Mucosa of gallbladder (tissue), 1 donor: ENCODE results near the gene SNRPD1. TPM values are rescaled to one million over a fixed set of nuclear protein-coding genes. Genes with fewer than 3 reads are reported as not detected.
"Not testable (repeated sequence)": the region's sequence is repeated elsewhere in the genome, so short reads cannot be mapped to it uniquely, and the experiment has no call there.

Experiments used
- DNase-seq: peaks from one replicate; pipeline ENCODE4 v3.0.0-alpha.2; 2020; ENCODE audit warnings: low spot score
- total RNA-seq: library from RNA; stranded (reverse); gene quantifications from one replicate; pipeline ENCODE4 v1.2.1, GENCODE V29; 2021
- donor health status: DM: no; HTN: no; CAD: no.

SNRPD1 gene
- 29.9 TPM for total RNA-seq

GRCh38 chr18:21612125-21613039 lies at the start of gene SNRPD1:
Gene SNRPD1, plus strand, starts transcription at chr18:21612314. Its CDS starts 116 bp downstream, at chr18:21612430.
- DNase-seq = peak; percentile 90

- no peak for DNase-seq
These were observed 40.3 kb upstream of the SNRPD1 start for GRCh38 chr18:21571772-21572171.

DNA sequence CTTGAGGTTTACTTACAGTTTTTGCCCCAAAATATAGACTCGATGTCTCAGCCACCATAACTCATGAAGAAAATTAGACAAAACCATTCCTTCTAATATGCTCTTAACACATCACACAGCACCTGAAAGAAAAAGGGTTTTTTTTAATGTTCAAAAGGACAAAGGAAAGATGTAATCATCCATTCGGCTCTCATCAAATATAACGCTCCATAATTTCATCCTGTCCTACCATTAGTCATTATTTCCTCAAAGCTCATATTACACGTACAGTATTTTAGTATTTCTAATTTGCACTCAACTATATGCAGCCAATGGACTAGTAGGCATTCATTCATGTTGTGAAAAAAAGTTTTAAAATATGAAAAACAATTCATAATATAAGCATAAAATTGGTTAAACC lies 36.5 kb upstream of the SNRPD1 start:
- no peak for DNase-seq

DNA sequence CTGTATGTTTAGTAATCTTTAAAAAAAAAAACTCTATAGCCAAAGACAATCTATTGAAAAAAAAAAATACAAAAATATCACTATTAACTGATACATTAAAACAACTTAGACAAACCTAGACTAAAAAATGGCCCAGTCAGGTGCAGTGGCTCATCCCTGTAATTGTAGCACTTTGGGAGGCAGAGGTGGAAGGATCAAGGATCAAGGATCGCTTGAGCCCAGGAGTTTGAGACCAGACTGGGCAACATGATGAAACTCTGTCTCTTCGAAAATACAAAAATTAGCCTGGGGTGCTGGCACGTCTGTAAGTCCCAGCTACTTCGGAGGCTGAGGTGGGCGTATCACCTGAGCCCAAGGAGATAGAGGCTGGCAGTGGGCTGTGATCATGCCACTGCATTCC lies 27.7 kb upstream of the SNRPD1 start:
- DNase-seq = no peak

DNA sequence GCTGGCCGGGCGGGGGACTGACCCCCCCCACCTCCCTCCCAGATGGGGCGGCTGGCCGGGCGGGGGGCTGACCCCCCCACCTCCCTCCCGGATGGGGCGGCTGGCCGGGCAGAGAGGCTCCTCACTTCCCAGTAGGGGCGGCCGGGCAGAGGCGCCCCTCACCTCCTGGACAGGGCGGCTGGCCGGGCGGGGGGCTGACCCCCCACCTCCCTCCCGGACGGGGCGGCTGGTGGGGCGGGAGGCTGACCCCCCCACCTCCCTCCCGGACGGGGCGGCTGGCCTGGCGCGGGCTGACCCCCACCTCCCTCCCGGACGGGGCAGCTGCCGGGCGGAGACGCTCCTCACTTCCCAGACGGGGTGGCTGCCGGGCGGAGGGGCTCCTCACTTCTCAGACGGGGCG lies 19.8 kb upstream of the SNRPD1 start:
- not testable (repeated sequence) for DNase-seq

DNA sequence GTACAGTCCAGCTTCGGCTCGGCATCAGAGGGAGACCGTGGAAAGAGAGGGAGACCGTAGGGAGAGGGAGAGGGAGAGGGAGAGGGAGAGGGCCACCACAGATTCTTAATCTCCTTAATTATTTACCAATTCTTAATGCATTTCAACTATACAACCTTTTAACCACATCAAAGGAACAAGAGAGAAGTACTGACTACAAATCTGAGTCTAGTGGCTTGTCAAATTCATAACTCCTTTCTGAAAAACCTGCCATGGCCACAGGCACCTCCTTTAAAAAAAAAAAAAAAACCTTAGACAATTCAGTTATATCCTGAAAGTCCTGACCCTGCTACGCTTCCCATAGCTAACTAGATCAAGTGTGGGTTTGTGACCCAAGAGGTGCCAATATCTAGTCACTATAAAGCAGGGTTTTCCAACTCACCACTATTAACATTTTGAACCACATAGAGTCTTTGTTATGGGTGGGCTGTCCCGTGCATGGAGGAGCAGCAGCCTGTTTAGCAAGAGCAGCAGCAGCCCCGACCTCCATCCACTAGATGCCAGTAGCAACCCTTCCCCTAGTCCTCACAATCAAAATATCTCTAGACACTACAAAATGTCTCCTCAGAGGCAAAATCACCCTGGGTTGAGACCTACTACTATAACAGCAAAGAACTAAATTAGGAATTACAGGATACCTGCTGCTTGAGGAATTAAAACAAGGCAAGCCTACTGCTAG lies 18.4 kb upstream of the SNRPD1 start:
- no peak for DNase-seq

DNA sequence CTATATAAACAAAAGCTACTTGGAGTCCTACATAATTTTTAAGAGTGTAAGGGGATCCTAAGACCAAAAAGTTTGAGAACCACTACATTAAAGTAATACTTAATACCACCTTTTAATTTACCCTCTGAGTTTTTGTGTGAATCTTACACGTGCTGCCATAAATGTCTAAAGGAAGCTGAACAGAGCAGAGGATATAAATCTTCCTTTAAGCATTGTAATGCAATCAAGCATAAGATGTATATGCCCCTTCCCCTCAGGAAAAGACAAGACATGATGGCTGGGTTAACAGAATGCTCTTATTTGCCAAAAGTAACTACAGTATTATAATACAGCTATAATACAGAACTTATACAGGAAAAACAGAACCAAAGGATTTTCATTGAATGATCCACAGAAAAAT lies 14.5 kb upstream of the SNRPD1 start:
- DNase-seq = no peak

DNA sequence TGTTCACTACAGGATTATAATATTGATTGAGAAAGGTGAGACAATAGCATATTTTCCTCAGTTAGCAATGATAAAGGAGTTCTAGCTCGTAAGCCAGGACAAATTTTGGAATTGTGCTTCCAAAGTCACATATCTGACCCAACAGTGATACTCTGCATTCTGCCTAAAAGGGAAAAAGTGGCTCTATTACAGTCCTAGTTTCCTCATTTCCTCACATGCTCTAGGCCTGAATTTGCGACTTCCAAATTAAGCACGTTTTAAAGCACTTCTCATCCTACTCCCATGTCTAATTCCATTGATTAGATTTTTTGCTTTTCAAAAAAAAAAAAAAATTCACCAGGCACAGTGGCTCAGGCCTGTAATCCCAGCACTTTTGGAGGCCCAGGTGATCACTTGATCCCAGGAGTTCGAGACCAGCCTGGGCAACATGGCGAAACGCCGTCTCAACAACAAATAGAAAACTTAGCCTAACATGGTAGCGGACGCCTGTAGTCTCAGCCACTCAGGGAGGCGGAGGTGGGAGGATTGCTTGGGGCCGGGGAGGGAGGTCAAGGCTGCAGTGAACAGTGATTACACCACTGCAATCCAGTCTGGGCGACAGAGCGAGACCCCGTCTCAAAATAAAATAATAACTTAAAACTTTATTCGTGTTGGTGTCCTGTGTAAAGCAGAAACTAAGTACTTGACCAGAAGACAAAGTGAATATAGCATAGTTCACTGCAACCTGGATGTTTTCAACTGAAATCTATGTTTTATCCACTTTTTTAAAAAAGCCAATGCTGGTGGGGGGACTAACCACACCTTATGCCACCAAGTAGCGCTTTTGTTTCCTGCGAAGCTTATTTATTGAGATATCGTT lies 13.2 kb upstream of the SNRPD1 start:
- no peak for DNase-seq

- peak; percentile 53 for DNase-seq
These were observed 12.3 kb upstream of the SNRPD1 start for GRCh38 chr18:21599585-21600525.

DNA sequence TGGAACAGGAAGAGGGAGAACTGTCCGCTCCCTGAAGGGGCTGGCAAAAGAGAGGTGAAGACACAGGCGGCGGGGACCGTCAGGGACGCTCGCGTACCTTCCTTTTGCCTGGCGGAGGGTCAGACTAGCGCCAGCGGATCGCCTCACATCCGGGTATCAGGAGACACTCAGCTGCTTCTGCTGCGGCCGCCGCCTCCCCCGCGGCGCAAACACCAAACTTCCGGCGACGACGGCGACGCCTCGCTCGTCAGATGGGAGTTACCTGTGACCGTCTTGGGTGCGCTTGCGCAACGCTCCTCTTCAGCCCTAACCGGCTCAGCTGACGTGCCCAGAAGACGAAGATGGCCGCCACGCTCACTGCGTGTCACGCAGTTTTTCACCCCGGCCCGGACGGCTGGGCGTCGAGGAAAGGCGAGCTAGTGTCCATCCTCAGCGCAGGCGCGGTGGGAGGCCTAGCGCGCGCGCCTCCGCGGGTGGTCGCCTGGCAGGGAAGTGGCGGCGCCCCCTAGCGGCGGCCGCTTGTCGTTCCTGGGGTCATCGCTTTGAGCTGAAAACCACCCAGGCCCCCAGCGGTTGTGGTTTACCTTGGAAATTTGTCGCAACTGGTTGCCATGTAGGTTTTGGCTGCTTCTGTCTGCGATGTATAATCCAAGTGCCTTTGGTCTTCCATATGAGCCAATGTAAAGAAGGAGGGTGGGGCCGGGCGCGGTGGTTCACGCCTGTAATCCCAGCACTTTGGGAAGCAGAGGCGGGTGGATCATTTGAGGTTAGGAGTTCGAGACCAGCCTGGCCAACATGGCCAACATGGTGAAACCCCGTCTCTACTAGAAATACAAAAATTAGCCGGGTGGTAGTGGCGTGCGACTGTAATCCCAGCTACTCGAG lies 11.3 kb upstream of the SNRPD1 start, which contains the start of gene ESCO1:
Gene ESCO1 (minus strand): TSS at position 179 of the 885 bp plus-strand sequence. CDS start 25,861 bp downstream, outside the sequence.
- DNase-seq = peak; percentile 96

DNA sequence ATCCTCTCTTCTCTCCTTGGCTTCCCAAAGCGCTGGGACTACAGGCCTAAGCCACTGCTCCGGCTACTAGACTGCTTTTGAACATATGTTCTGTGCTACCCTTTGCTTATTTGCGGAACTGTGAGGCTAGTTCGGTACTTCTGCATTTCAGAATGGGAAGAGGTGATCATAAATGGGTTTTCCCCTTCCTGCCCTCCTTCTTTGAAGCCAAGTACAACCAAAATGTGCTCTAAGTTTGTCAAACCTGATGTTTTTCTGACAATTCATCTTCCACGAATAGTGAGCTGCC lies 9.9 kb upstream of the SNRPD1 start:
- no peak for DNase-seq

DNA sequence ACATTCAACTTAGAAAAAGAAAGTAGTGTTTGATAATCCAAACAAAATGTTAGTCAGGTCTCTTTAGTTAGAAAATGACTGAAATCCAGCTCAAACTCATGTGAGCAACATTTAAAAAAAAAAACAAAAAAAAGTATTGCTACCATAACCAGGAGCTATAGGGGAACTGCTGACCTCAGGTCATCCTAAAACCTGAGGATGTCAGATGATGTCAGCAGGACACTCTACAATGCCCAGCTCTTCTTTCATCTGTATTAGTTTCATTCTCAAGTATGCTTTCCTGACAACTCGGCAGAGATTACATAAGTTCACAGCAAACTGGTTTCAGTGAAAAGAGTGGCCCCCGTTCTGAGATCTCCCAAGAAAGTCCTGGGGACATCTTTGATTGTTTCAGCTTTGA lies 7.4 kb upstream of the SNRPD1 start:
- no peak for DNase-seq

DNA sequence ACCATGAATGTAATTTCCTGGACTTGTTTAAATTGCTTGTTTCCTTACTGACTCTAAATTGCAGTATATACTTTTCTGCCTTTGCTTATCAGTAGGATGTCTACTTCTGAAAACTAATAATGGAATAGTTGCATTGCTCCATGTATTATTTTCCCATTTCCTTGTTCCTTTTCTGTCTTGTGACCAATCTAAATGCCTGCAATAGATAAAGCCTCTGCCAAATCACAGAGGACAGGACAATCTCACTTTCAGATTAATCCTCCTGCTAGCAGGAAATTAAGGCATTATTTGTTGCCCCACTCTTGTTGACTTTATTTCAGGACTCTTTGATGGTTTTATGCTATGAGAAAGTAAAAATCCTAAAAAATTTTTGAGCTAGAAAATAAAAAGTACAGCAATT lies 6.9 kb upstream of the SNRPD1 start:
- no peak for DNase-seq

DNA sequence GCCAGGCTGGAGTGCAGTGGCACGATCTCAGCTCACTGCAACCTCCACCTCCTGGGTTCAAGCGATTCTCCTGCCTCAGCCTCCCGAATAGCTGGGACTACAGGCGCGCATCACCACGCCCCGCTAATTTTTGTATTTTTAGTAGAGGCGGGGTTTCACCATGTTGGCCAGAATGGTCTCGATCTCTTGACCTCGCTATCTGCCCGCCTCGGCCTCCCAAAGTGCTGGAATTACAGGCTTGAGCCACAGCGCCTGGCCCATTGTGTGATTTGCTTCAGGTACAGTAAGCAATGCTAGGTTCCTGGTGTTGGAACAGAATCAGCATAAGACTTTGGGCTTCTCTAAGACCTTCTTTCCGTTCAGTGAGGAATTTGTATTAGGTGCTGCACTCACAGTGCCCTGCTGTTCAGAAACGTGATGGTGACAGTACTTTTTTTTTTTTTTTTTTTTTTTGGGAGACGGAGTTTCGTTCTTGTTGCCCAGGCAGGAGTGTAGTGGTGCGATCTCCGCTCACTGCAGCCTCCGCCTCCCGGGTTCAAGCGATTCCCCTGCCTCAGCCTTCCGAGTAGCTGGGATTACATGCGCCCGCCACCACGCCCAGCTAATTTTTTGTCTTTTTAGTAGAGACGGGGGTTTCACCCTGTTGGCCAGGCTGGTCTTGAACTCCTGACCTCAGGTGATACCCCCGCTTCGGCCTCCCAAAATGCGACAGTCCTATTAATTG lies 551 bp upstream of the SNRPD1 start:
- not testable (repeated sequence) for DNase-seq

- not testable (repeated sequence) for DNase-seq
These were observed 9.5 kb downstream of the SNRPD1 start for GRCh38 chr18:21621640-21622039.

- no peak for DNase-seq
These were observed 17.1 kb downstream of the SNRPD1 start for GRCh38 chr18:21629089-21629832.

DNA sequence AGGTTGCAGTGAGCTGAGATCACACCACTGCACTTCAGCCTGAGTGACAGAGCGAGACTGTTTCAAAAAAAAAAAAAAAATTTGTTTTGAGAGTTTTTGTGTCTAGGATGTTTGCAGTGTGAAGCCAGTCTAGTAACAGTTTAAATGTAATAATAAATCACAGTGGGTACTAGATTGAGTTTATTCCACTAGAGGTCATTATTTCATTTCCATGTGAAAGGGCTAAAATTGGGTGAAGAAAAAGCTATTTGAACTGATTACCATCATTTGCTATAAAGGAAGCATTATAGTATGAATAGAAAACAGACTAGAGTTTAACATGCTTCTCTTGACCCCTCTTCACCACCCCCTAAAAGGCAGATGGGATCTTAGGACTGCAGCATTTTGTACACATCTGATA lies 20.3 kb downstream of the SNRPD1 start:
- no peak for DNase-seq

DNA sequence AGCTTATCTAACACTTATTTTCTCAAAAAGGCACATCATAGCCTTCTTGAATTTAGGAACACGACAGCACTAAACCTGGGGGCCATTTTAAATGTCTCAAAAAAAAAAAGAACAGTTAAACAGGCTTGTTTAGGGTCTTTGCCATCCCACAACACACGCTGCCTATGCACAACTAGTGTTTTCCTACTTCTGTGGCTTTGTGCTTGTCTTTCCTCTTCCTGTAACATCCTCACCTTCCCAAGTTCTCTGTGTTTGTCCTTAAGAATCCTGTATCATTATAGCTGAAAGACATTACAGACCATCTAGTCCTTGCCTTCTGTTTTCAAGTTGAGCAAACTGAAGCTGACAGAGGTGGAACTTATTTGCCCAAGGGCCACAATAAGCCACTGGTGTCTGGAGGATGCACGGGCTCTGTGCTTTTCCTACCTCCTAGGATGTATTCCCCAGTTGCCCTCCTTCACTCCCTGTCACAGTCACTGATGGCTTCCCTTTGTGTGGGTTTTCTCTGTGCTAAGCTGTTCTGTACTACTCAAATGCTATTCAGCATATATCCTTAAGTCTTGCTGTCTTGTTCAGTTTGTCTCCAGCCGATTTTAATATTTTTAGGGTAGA lies 22.6 kb downstream of the SNRPD1 start:
- no peak for DNase-seq
